PC-3 (cell line): ENCODE results near the gene NATD1. TPM values are rescaled to one million over a fixed set of nuclear protein-coding genes. Genes with fewer than 3 reads are reported as not detected.

Source experiments
- ATAC-seq: fragments of 200-7000 bp; cut with Tn5 transposase; 2 replicates; pipeline ENCODE4 v1.9.1; 2020; ENCODE audit warnings: mild to moderate bottlenecking, moderate library complexity
- BruUV-seq: library from RNA; stranded (reverse); fragments of 400-500 nt; replicated peaks from 2 replicates; lab custom pipeline; 2021; lab: Mats Ljungman, UMichigan
- CTCF ChIA-PET: fragments of 300-600 bp; sonication (Branson Sonifier 250); formaldehyde crosslinking; loops from one replicate; lab custom pipeline; 2022; ENCODE audit warnings: antibody characterized with exemption; lab: Charles Lee
- POLR2A ChIA-PET: fragments of 300-600 bp; sonication (Branson Sonifier 250); formaldehyde crosslinking; loops from one replicate; lab custom pipeline; 2022; ENCODE audit warnings: antibody characterized with exemption; ENCODE audit not compliant: unreplicated experiment; lab: Charles Lee
- DNase-seq: peaks from one replicate; pipeline ENCODE4 v3.0.0-alpha.2; 2015
- H2AFZ ChIP-seq: fragments of 300-600 bp; sonication (generic); 2 replicates; pipeline ENCODE4 v1.6.0; 2016; ENCODE audit warnings: antibody characterized with exemption, low read length
- H3F3A ChIP-seq: fragments of 300-600 bp; sonication (generic); one replicate; pipeline ENCODE4 v1.6.0; 2017; ENCODE audit warnings: antibody characterized with exemption, low read length, control low read depth, mild to moderate bottlenecking; ENCODE audit not compliant: unreplicated experiment
- H3K27ac ChIP-seq: fragments of 300-600 bp; sonication (generic); 2 replicates; pipeline ENCODE4 v1.5.1; 2016; ENCODE audit warnings: mild to moderate bottlenecking, low read length
- H3K27me3 ChIP-seq: fragments of 300-600 bp; sonication (generic); 2 replicates; pipeline ENCODE4 v1.6.1; 2016; ENCODE audit warnings: low read length, mixed read lengths
- H3K36me3 ChIP-seq: fragments of 300-600 bp; sonication (generic); 2 replicates; pipeline ENCODE4 v1.6.1; 2016; ENCODE audit warnings: low read depth, mixed run types, low read length, mixed read lengths
- H3K4me1 ChIP-seq: fragments of 300-600 bp; sonication (generic); 2 replicates; pipeline ENCODE4 v1.5.1; 2016; ENCODE audit warnings: low read length; ENCODE audit not compliant: insufficient read depth
- H3K4me2 ChIP-seq: fragments of 300-600 bp; sonication (generic); 2 replicates; pipeline ENCODE4 v1.6.0; 2016; ENCODE audit warnings: low read length
- H3K4me3 ChIP-seq: fragments of 300-600 bp; sonication (generic); 2 replicates; pipeline ENCODE4 v1.5.1; 2016; ENCODE audit warnings: mild to moderate bottlenecking, low read length, mixed read lengths
- H3K79me2 ChIP-seq: fragments of 300-600 bp; sonication (generic); 2 replicates; pipeline ENCODE4 v1.6.1; 2017; ENCODE audit warnings: low read length, mixed read lengths
- H3K9ac ChIP-seq: fragments of 300-600 bp; sonication (generic); 2 replicates; pipeline ENCODE4 v1.6.0; 2016; ENCODE audit warnings: mild to moderate bottlenecking, low read length
- H3K9me2 ChIP-seq: fragments of 300-600 bp; sonication (generic); replicated peaks from 2 replicates; pipeline ENCODE4 v1.6.1; 2016; ENCODE audit warnings: mixed run types, low read length, mixed read lengths
- H3K9me3 ChIP-seq: fragments of 300-600 bp; sonication (generic); 2 replicates; pipeline ENCODE4 v1.6.1; 2016; ENCODE audit warnings: low read length, mixed read lengths
- H4K20me1 ChIP-seq: fragments of 300-600 bp; sonication (generic); 2 replicates; pipeline ENCODE4 v1.6.1; 2016; ENCODE audit warnings: low read length, mixed read lengths
- CTCF ChIP-seq: fragments of 300-600 bp; sonication (generic); conservative IDR thresholded peaks from 2 replicates; pipeline ENCODE4 v1.5.1; 2017; ENCODE audit warnings: antibody characterized with exemption, low read depth, mild to moderate bottlenecking, low read length
- EZH2 ChIP-seq: fragments of 300-600 bp; sonication (generic); IDR thresholded peaks from one replicate; pipeline ENCODE4 v1.6.1; 2017; ENCODE audit warnings: antibody characterized with exemption, mild to moderate bottlenecking, low read length; ENCODE audit not compliant: unreplicated experiment
- EZH2phosphoT487 ChIP-seq: fragments of 300-600 bp; sonication (generic); IDR thresholded peaks from 2 replicates; pipeline ENCODE4 v1.6.1; 2018; ENCODE audit warnings: mild to moderate bottlenecking, antibody characterized with exemption, low read length, borderline replicate concordance
- intact Hi-C: fragments of 100-400 bp; cut with micrococcal nuclease; formaldehyde crosslinking; loops from 2 replicates; pipeline ENCODE4 v1.9.0; 2023
- total RNA-seq: library from RNA; depleted of rRNA; stranded (reverse); fragments of >200 nt; gene quantifications from 2 replicates; pipeline ENCODE4 v1.2.3, GENCODE V29; 2014

The NATD1 gene
- total RNA-seq, 1 experiment from 2014 or later: 0.73 TPM

- DNase-seq (no peak), ATAC-seq (no peak)
- Histone ChIP-seq H3K4me1 (peaks cover 28% of the 10 kb centered on the region), H3K9me3 (no peaks in the 10 kb centered on the region), H3K9ac (no peak overlapping the region), H2AFZ (no peak overlapping the region), H3K27ac (no peak overlapping the region), H3K36me3 (peaks cover 28% of the 10 kb centered on the region), H3K27me3 (no peaks in the 10 kb centered on the region), H4K20me1 (peaks cover 61% of the 10 kb centered on the region), H3K79me2 (peaks cover 96% of the 10 kb centered on the region), H3K4me2 (no peak overlapping the region), H3K4me3 (no peak overlapping the region), H3K9me2 (no peaks in the 10 kb centered on the region), H3F3A (no peaks in the 10 kb centered on the region)
- no TSS peak for BruUV-seq
- intact Hi-C loops: loop anchor here (5.0 kb wide), 1 partner anchor 42 kb away; the partner anchor contains the start of gene NATD1
- POLR2A ChIA-PET: no interaction called here
- TF ChIP-seq CTCF (no peak), EZH2phosphoT487 (no peak), EZH2 (no peak)
- CTCF ChIA-PET: no interaction called here
These were observed 42.7 kb downstream of the NATD1 start for GRCh38 chr17:21210411-21211076.

- no peaks in the 10 kb centered on the region for H3F3A ChIP-seq
- H2AFZ ChIP-seq: no peak overlapping the region
- DNase-seq: no peak
- no TSS peak for BruUV-seq
- peaks cover 28% of the 10 kb centered on the region for H3K36me3 ChIP-seq
- H3K9me2 ChIP-seq: no peaks in the 10 kb centered on the region
- ATAC-seq: no peak
- TF ChIP-seq CTCF (no peak), EZH2phosphoT487 (no peak), EZH2 (no peak)
- CTCF ChIA-PET: no interaction called here
- H3K9ac ChIP-seq: no peak overlapping the region
- H4K20me1 ChIP-seq: peaks cover 70% of the 10 kb centered on the region
- no peak overlapping the region for H3K27ac ChIP-seq
- no peaks in the 10 kb centered on the region for H3K9me3 ChIP-seq
- intact Hi-C loops: loop anchor here (5.0 kb wide), 1 partner anchor 43 kb away; the partner anchor contains the start of gene NATD1
- no peak overlapping the region for H3K4me2 ChIP-seq
- H3K27me3 ChIP-seq: no peaks in the 10 kb centered on the region
- H3K4me3 ChIP-seq: no peak overlapping the region
- H3K4me1 ChIP-seq: peaks cover 20% of the 10 kb centered on the region
- POLR2A ChIA-PET: no interaction called here
- H3K79me2 ChIP-seq: peaks cover 96% of the 10 kb centered on the region
These were observed 43.6 kb downstream of the NATD1 start for GRCh38 chr17:21209511-21210175.

- Histone ChIP-seq H4K20me1 (peaks cover 70% of the 10 kb centered on the region), H3K4me2 (no peak overlapping the region), H3K9me3 (no peaks in the 10 kb centered on the region), H3K4me3 (no peak overlapping the region), H3K9me2 (no peaks in the 10 kb centered on the region), H3K79me2 (peaks cover 100% of the 10 kb centered on the region), H3K36me3 (peaks cover 28% of the 10 kb centered on the region), H3F3A (no peaks in the 10 kb centered on the region), H3K9ac (no peak overlapping the region), H3K4me1 (peaks cover 20% of the 10 kb centered on the region), H3K27ac (no peak overlapping the region), H2AFZ (no peak overlapping the region), H3K27me3 (no peaks in the 10 kb centered on the region)
- no TSS peak for BruUV-seq
- ChIA-PET CTCF (no interaction called here), POLR2A (no interaction called here)
- TF ChIP-seq EZH2phosphoT487 (no peak), EZH2 (no peak), CTCF (no peak)
- ATAC-seq (no peak), DNase-seq (no peak)
- intact Hi-C loops: no loop called here
These were observed 44.9 kb downstream of the NATD1 start for GRCh38 chr17:21208352-21208751.
